H9 (cell line): ENCODE measurements around the gene FLT3. TPM values are rescaled to one million over a fixed set of nuclear protein-coding genes. Genes with fewer than 3 reads are reported as not detected.

Experiments used
- DNase-seq: peaks from one replicate; pipeline ENCODE4 v3.0.0-alpha.2; 2017
- H2AFZ ChIP-seq: one replicate; pipeline ENCODE4 v1.6.1; 2013; ENCODE audit warnings: mild to moderate bottlenecking, low read length, control low read depth, moderate library complexity
- H2AK5ac ChIP-seq: 2 replicates; pipeline ENCODE4 v1.6.1; 2013; ENCODE audit warnings: low read length, control low read depth, mixed read lengths; ENCODE audit not compliant: insufficient read length
- H2BK120ac ChIP-seq: one replicate; pipeline ENCODE4 v1.6.1; 2013; ENCODE audit warnings: low read depth, mild to moderate bottlenecking, low read length, control low read depth, inconsistent platforms; ENCODE audit not compliant: poor library complexity, severe bottlenecking
- H2BK12ac ChIP-seq: 2 replicates; pipeline ENCODE4 v1.6.1; 2013; ENCODE audit warnings: low read length, control low read depth, mixed read lengths, low read depth; ENCODE audit not compliant: insufficient read length
- H2BK15ac ChIP-seq: 2 replicates; pipeline ENCODE4 v1.6.1; 2013; ENCODE audit warnings: low read depth, low read length, control low read depth
- H2BK20ac ChIP-seq: one replicate; pipeline ENCODE4 v1.6.1; 2013; ENCODE audit warnings: low read depth, mild to moderate bottlenecking, low read length, control low read depth, inconsistent platforms; ENCODE audit not compliant: poor library complexity, severe bottlenecking
- H2BK5ac ChIP-seq: 2 replicates; pipeline ENCODE4 v1.6.1; 2013; ENCODE audit warnings: low read length, control low read depth, mixed read lengths; ENCODE audit not compliant: insufficient read length
- H3K14ac ChIP-seq: 2 replicates; pipeline ENCODE4 v1.6.1; 2013; ENCODE audit warnings: low read length, control low read depth; ENCODE audit not compliant: insufficient read depth
- H3K18ac ChIP-seq: 2 replicates; pipeline ENCODE4 v1.6.1; 2013; ENCODE audit warnings: low read depth, mild to moderate bottlenecking, mixed read lengths, low read length, control low read depth; ENCODE audit not compliant: insufficient read length
- H3K23ac ChIP-seq: 2 replicates; pipeline ENCODE4 v1.6.1; 2013; ENCODE audit warnings: low read length, control low read depth, mixed read lengths, low read depth; ENCODE audit not compliant: insufficient read length
- H3K23me2 ChIP-seq: 2 replicates; pipeline ENCODE4 v1.6.1; 2013; ENCODE audit warnings: low read depth, mild to moderate bottlenecking, mixed read lengths, low read length, control low read depth; ENCODE audit not compliant: insufficient read length, poor library complexity, severe bottlenecking
- H3K27ac ChIP-seq: 2 replicates; pipeline ENCODE4 v1.5.1; 2013; ENCODE audit warnings: low read length, control low read depth, mixed read lengths, low read depth; ENCODE audit not compliant: insufficient read length
- H3K27me3 ChIP-seq: 2 replicates; pipeline ENCODE4 v1.6.1; 2013; ENCODE audit warnings: low read length, control low read depth, inconsistent platforms; ENCODE audit not compliant: insufficient read depth
- H3K4ac ChIP-seq: 2 replicates; pipeline ENCODE4 v1.6.1; 2013; ENCODE audit warnings: low read depth, mild to moderate bottlenecking, control low read depth, inconsistent platforms, low read length, moderate library complexity
- H3K4me1 ChIP-seq: 2 replicates; pipeline ENCODE4 v1.6.1; 2013; ENCODE audit warnings: low read length, control low read depth, inconsistent platforms; ENCODE audit not compliant: insufficient read depth
- H3K4me2 ChIP-seq: 2 replicates; pipeline ENCODE4 v1.6.1; 2013; ENCODE audit warnings: low read length, control low read depth, mixed read lengths; ENCODE audit not compliant: insufficient read length, insufficient read depth
- H3K56ac ChIP-seq: 2 replicates; pipeline ENCODE4 v1.6.1; 2013; ENCODE audit warnings: low read depth, mild to moderate bottlenecking, mixed read lengths, low read length, control low read depth; ENCODE audit not compliant: insufficient read length
- H3K79me1 ChIP-seq: 2 replicates; pipeline ENCODE4 v1.6.1; 2013; ENCODE audit warnings: low read depth, mild to moderate bottlenecking, moderate library complexity, low read length, control low read depth, inconsistent platforms; ENCODE audit not compliant: insufficient read depth, poor library complexity, severe bottlenecking
- H3K79me2 ChIP-seq: 2 replicates; pipeline ENCODE4 v1.6.1; 2013; ENCODE audit warnings: low read length, control low read depth, inconsistent platforms; ENCODE audit not compliant: insufficient read depth
- H3K9ac ChIP-seq: 2 replicates; pipeline ENCODE4 v1.6.1; 2013; ENCODE audit warnings: low read length, control low read depth, mixed read lengths; ENCODE audit not compliant: insufficient read length; ENCODE audit errors: extremely low read depth
- H3K9me3 ChIP-seq: one replicate; pipeline ENCODE4 v1.6.1; 2013; ENCODE audit warnings: low read depth, low read length, inconsistent platforms; ENCODE audit not compliant: control insufficient read depth
- H3T11ph ChIP-seq: one replicate; pipeline ENCODE4 v1.6.1; 2013; ENCODE audit warnings: mild to moderate bottlenecking, low read length, control low read depth, inconsistent platforms
- H4K20me1 ChIP-seq: one replicate; pipeline ENCODE4 v1.6.1; 2013; ENCODE audit not compliant: control insufficient read depth, insufficient read length, insufficient read depth
- H4K5ac ChIP-seq: 2 replicates; pipeline ENCODE4 v1.6.1; 2013; ENCODE audit warnings: low read depth, mild to moderate bottlenecking, mixed read lengths, low read length, control low read depth; ENCODE audit not compliant: insufficient read length
- H4K8ac ChIP-seq: replicated peaks from 2 replicates; pipeline ENCODE4 v1.6.1; 2013; ENCODE audit warnings: low read length, control low read depth, mixed read lengths, low read depth; ENCODE audit not compliant: insufficient read length
- H4K91ac ChIP-seq: 2 replicates; pipeline ENCODE4 v1.6.1; 2013; ENCODE audit warnings: low read depth, mild to moderate bottlenecking, moderate library complexity, mixed read lengths, low read length, control low read depth; ENCODE audit not compliant: insufficient read length
- H3K27ac Mint-ChIP-seq, 3 experiments: 2 replicates in 2 of 3; 3 replicates in 1 of 3; pipeline ENCODE4 v1.8.0; 2020 to 2021; ENCODE audit warnings: mixed read lengths in 3 of 3, mild to moderate bottlenecking in 1 of 3, moderate library complexity in 1 of 3
- H3K27me3 Mint-ChIP-seq: 2 replicates; pipeline ENCODE4 v1.8.0; 2021; ENCODE audit warnings: low read depth, mild to moderate bottlenecking, moderate library complexity, mixed read lengths
- H3K36me3 Mint-ChIP-seq, 3 experiments: 2 replicates in 2 of 3; 3 replicates in 1 of 3; pipeline ENCODE4 v1.8.0; 2020 to 2021; ENCODE audit warnings: low read depth in 3 of 3, mixed read lengths in 3 of 3; ENCODE audit not compliant: insufficient read depth in 1 of 3
- H3K4me1 Mint-ChIP-seq, 2 experiments: 2 replicates each; pipeline ENCODE4 v1.8.0; 2020; ENCODE audit warnings: mixed read lengths in 2 of 2
- H3K4me3 Mint-ChIP-seq, 2 experiments: 2 replicates in 1 of 2; 3 replicates in 1 of 2; pipeline ENCODE4 v1.8.0; 2020 to 2021; ENCODE audit warnings: mild to moderate bottlenecking in 2 of 2, mixed read lengths in 2 of 2, moderate library complexity in 1 of 2
- H3K9me3 Mint-ChIP-seq, 2 experiments: 2 replicates in 1 of 2; 3 replicates in 1 of 2; pipeline ENCODE4 v1.8.0; 2020; ENCODE audit warnings: mild to moderate bottlenecking in 2 of 2, mixed read lengths in 2 of 2, moderate library complexity in 1 of 2
- total RNA-seq: library from RNA; stranded (reverse); gene quantifications from 2 replicates; pipeline ENCODE4 v1.2.1, GENCODE V29; 2021
- TF ChIP-seq, protein P1 (sequence below): fragments of 200-600 bp; sonication (generic); conservative IDR thresholded peaks from 3 replicates; pipeline ENCODE4 v1.8.0; 2021; ENCODE audit warnings: antibody characterized with exemption, mild to moderate bottlenecking

The FLT3 gene
- total RNA-seq, 1 experiment from 2014 or later: 0.44 TPM

DNA sequence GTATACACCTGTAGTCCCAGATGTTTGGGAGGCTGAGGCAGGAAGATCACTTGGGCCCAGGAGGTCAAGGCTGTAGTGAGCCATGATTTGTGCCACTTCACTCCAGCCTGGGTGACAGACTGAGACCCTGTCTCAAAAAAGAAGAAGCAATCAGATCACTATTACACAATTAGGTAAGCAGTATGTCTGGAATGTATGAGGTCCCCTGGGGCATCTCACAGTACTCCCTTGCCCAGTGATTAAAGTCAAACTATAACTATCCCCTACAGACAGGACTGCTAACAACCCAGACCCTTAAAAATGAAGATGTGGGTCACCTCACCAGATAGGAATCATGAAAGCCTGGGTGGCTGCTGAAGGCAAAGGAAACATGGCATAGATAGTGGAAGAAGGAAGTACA lies 28.6 kb upstream of the FLT3 start:
- no peaks in the 10 kb centered on the region for H3K4me1 ChIP-seq
- no peaks in the 10 kb centered on the region for H3K79me1 ChIP-seq
- no peak overlapping the region for H2BK12ac ChIP-seq
- H3K79me2 ChIP-seq: no peaks in the 10 kb centered on the region
- no peaks in the 10 kb centered on the region for H3K23me2 ChIP-seq
- H4K20me1 ChIP-seq: no peaks in the 10 kb centered on the region
- H3K9ac ChIP-seq: no peak overlapping the region
- H3T11ph ChIP-seq: no peak overlapping the region
- H2AK5ac ChIP-seq: no peak overlapping the region
- H3K14ac ChIP-seq: no peak overlapping the region
- no peak overlapping the region for H2BK15ac ChIP-seq
- no peak overlapping the region for H3K27ac ChIP-seq
- H3K56ac ChIP-seq: no peak overlapping the region
- Mint-ChIP-seq H3K27ac (no peak overlapping the region), H3K9me3 (no peaks in the 10 kb centered on the region), H3K4me1 (no peaks in the 10 kb centered on the region), H3K27me3 (no peaks in the 10 kb centered on the region), H3K4me3 (no peak overlapping the region), H3K36me3 (no peaks in the 10 kb centered on the region)
- H2BK20ac ChIP-seq: no peak overlapping the region
- H4K8ac ChIP-seq: no peak overlapping the region
- no peak overlapping the region for H2BK5ac ChIP-seq
- H3K4me2 ChIP-seq: no peak overlapping the region
- no peak overlapping the region for H3K18ac ChIP-seq
- no peak for DNase-seq
- H3K9me3 ChIP-seq: no peaks in the 10 kb centered on the region
- H3K23ac ChIP-seq: no peak overlapping the region
- H4K5ac ChIP-seq: no peak overlapping the region
- H2BK120ac ChIP-seq: no peak overlapping the region
- TF ChIP-seq, protein P1, sequence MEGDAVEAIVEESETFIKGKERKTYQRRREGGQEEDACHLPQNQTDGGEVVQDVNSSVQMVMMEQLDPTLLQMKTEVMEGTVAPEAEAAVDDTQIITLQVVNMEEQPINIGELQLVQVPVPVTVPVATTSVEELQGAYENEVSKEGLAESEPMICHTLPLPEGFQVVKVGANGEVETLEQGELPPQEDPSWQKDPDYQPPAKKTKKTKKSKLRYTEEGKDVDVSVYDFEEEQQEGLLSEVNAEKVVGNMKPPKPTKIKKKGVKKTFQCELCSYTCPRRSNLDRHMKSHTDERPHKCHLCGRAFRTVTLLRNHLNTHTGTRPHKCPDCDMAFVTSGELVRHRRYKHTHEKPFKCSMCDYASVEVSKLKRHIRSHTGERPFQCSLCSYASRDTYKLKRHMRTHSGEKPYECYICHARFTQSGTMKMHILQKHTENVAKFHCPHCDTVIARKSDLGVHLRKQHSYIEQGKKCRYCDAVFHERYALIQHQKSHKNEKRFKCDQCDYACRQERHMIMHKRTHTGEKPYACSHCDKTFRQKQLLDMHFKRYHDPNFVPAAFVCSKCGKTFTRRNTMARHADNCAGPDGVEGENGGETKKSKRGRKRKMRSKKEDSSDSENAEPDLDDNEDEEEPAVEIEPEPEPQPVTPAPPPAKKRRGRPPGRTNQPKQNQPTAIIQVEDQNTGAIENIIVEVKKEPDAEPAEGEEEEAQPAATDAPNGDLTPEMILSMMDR: no peak
- H3K4ac ChIP-seq: no peak overlapping the region
- H4K91ac ChIP-seq: no peak overlapping the region
- H3K27me3 ChIP-seq: no peaks in the 10 kb centered on the region
- no peak overlapping the region for H2AFZ ChIP-seq
